Measurements from ENCODE around the gene ADGRV1. TPM values are rescaled to one million over a fixed set of nuclear protein-coding genes. Genes with fewer than 3 reads are reported as not detected.
A peak's percentile ranks its signal among the peaks of the same experiment; 100 is the strongest.

ADGRV1 gene
- total and polyA plus RNA-seq, 7 experiments from 2014 or later: 0.32 to 1.1 TPM; not detected in 5

DNA sequence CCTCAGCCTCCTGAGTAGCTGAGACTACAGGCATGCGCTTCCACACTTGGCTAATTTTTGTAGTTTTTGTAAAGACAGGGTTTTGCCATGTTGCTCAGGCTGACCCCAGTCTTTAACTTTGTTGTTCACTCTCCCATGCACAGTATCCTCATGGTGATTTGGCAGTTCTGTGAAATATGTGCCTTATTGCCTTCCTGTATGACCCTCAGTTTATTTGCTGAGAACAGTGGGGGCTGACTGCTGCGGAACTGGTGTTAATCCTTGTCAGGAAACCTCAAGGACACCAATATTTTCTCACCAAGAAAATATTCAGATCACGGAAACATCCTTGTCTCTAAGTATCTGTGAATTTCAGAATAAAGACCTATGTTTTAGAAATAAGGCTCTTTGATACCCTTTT is 536.7 kb downstream of the ADGRV1 start:
- Histone ChIP-seq H3K36me3 (ENCODE audit: control insufficient read depth in 2 of 3, insufficient read depth in 3 of 3, low read length in 3 of 3) (no peaks in the 10 kb centered on the region), H3K9me3 (ENCODE audit: control insufficient read depth in 2 of 3, low read length in 3 of 3) (no peaks in the 10 kb centered on the region), H3K4me1 (ENCODE audit: control insufficient read depth in 2 of 2, insufficient read depth in 2 of 2, low read length in 2 of 2) (no peaks in the 10 kb centered on the region), H3K27ac (ENCODE audit: low read depth, low read length) (no peak overlapping the region), H3K27me3 (ENCODE audit: control insufficient read depth in 2 of 2, insufficient read depth in 2 of 2, low read length in 2 of 2) (no peaks in the 10 kb centered on the region), H3K4me3 (ENCODE audit: low read length) (no peak overlapping the region)
- no peaks in the 10 kb centered on the region for H3K9me3 Mint-ChIP-seq
- H3K36me3 Mint-ChIP-seq: no peaks in the 10 kb centered on the region
- intact Hi-C loops (cut with micrococcal nuclease): no loop called here
- DNase-seq (no peak), ATAC-seq (no peak)
- POLR2A ChIA-PET: no interaction called here
- H3K4me1 Mint-ChIP-seq: no peaks in the 10 kb centered on the region
- H3K4me3 Mint-ChIP-seq: no peak overlapping the region
- H3K27ac Mint-ChIP-seq: no peak overlapping the region
- peaks cover 0 to 16% (median 5%) of the 10 kb centered on the region in 5 donors for H3K27me3 Mint-ChIP-seq
- CTCF ChIA-PET: no interaction called here

DNA sequence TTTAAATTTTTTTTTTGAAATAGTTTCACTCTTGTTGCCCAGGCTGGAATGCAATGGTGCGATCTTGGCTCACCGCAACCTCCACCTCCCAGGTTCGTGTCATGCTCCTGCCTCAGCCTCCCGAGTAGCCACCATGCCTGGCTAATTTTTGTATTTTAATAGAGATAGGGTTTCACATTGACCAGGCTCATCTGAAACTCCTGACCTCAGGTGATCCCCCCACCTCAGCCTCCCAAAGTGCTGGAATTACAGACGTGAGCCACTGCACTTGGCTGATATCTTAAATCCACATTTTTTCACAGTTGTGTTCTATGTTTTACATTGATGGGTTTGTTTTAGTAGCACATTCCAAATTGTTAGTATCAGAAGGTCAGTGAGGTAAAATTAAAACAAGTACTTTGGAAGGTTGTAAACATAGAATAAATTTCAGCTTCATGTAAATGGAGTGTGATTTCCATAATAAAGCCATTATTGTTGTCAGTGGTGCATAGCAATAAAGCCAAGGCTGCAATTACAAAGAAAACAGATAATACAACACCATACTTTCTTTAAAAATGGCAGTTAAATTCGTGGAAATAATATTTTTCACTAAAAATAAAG is 537.3 kb downstream of the ADGRV1 start:
- no peaks in the 10 kb centered on the region for H3K9me3 Mint-ChIP-seq
- H3K27ac Mint-ChIP-seq: no peak overlapping the region
- DNase-seq (no peak), ATAC-seq (no peak)
- peaks cover 0 to 12% (median 5%) of the 10 kb centered on the region in 5 donors for H3K27me3 Mint-ChIP-seq
- H3K4me1 ChIP-seq (ENCODE audit: control insufficient read depth in 2 of 2, insufficient read depth in 2 of 2, low read length in 2 of 2): no peaks in the 10 kb centered on the region
- H3K27me3 ChIP-seq (ENCODE audit: control insufficient read depth in 2 of 2, insufficient read depth in 2 of 2, low read length in 2 of 2): no peaks in the 10 kb centered on the region
- intact Hi-C loops (cut with micrococcal nuclease): no loop called here
- H3K4me3 ChIP-seq (ENCODE audit: low read length): no peak overlapping the region
- POLR2A ChIA-PET: no interaction called here
- H3K27ac ChIP-seq (ENCODE audit: low read depth, low read length): no peak overlapping the region
- no peaks in the 10 kb centered on the region for H3K36me3 ChIP-seq (ENCODE audit: control insufficient read depth in 2 of 3, insufficient read depth in 3 of 3, low read length in 3 of 3)
- CTCF ChIA-PET: no interaction called here
- H3K4me1 Mint-ChIP-seq: no peaks in the 10 kb centered on the region
- no peaks in the 10 kb centered on the region for H3K36me3 Mint-ChIP-seq
- no peaks in the 10 kb centered on the region for H3K9me3 ChIP-seq (ENCODE audit: control insufficient read depth in 2 of 3, low read length in 3 of 3)
- H3K4me3 Mint-ChIP-seq: no peak overlapping the region

DNA sequence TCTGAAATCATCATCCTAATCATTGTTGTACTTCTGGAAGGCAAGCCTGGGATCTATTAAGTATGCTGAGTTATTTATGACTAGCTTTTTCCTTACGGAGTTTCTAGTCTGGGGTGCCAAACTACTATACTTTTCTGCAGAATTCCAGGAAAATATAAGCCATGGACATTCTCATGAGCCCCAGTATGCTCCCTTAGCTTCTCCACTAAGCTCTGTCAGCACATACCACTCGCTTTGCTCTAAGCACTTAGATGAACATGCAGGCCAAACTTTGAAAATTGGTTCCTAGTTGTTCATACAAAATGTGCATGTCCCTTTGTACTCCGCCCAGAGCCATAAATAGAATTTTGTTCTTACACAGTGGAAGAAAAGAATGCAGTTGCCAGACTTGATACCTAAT is 539.9 kb downstream of the ADGRV1 start:
- no peaks in the 10 kb centered on the region for H3K36me3 ChIP-seq (ENCODE audit: control insufficient read depth in 2 of 3, insufficient read depth in 3 of 3, low read length in 3 of 3)
- no peaks in the 10 kb centered on the region for H3K4me1 ChIP-seq (ENCODE audit: control insufficient read depth in 2 of 2, insufficient read depth in 2 of 2, low read length in 2 of 2)
- no peak overlapping the region for H3K4me3 ChIP-seq (ENCODE audit: low read length)
- no peaks in the 10 kb centered on the region for H3K27me3 ChIP-seq (ENCODE audit: control insufficient read depth in 2 of 2, insufficient read depth in 2 of 2, low read length in 2 of 2)
- peaks cover 0 to 4% (median 0%) of the 10 kb centered on the region in 7 donors for H3K4me1 Mint-ChIP-seq
- no peaks in the 10 kb centered on the region for H3K36me3 Mint-ChIP-seq
- no peak for ATAC-seq
- H3K4me3 Mint-ChIP-seq: no peak overlapping the region
- H3K27ac Mint-ChIP-seq: no peak overlapping the region
- no peaks in the 10 kb centered on the region for H3K9me3 ChIP-seq (ENCODE audit: control insufficient read depth in 2 of 3, low read length in 3 of 3)
- no peak for DNase-seq
- H3K27ac ChIP-seq (ENCODE audit: low read depth, low read length): no peak overlapping the region
- ChIA-PET CTCF (no interaction called here), POLR2A (no interaction called here)
- no peaks in the 10 kb centered on the region for H3K9me3 Mint-ChIP-seq
- intact Hi-C loops (cut with micrococcal nuclease): no loop called here
- peaks cover 0 to 14% (median 5%) of the 10 kb centered on the region in 5 donors for H3K27me3 Mint-ChIP-seq

DNA sequence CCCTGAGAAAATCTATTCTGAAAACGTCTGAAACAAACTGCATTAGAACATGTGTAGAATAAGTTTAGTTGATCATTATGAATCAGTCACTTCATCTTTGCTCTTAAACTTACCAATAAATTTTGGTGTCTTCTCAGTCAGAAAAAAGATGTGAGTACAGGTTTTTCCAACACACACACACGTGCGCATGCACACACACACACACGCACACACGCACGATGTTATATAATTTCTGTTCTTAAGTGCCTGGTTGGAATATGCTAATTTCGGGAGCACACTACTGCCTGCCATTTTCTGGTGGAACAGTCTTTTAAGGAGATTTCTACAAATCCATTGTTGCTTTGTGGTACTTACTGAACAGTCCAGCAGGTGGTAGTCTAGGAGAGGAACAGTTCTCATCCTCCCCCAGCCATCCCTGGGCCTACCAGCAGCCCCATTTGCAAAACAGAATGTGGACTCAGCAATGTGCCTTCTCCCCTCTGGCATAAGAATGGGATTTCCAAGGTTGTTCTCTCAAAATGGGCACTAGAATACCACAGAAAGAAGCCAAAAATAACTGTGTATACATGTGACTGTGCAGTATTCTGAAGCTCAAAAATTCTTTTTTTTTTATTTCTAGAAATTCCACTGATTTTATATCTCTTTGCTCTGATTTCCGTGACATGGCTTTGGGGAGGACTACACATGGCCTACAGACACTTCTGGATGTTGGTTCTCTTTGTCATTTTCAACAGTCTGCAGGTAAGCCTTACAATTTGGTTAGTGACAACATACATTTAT is 543.2 kb downstream of the ADGRV1 start:
- Histone ChIP-seq H3K36me3 (ENCODE audit: control insufficient read depth in 2 of 3, insufficient read depth in 3 of 3, low read length in 3 of 3) (no peaks in the 10 kb centered on the region), H3K4me1 (ENCODE audit: control insufficient read depth in 2 of 2, insufficient read depth in 2 of 2, low read length in 2 of 2) (no peaks in the 10 kb centered on the region), H3K9me3 (ENCODE audit: control insufficient read depth in 2 of 3, low read length in 3 of 3) (no peaks in the 10 kb centered on the region), H3K27ac (ENCODE audit: low read depth, low read length) (no peak overlapping the region), H3K27me3 (ENCODE audit: control insufficient read depth in 2 of 2, insufficient read depth in 2 of 2, low read length in 2 of 2) (no peaks in the 10 kb centered on the region), H3K4me3 (ENCODE audit: low read length) (no peak overlapping the region)
- Mint-ChIP-seq H3K27me3 (peaks cover 0 to 26% (median 0%) of the 10 kb centered on the region in 5 donors), H3K9me3 (peaks cover 0 to 5% (median 0%) of the 10 kb centered on the region in 11 donors), H3K4me1 (peaks cover 0 to 4% (median 0%) of the 10 kb centered on the region in 7 donors), H3K36me3 (no peaks in the 10 kb centered on the region), H3K27ac (peak overlapping the region in 2 of 9 donors; percentile 4 to 18), H3K4me3 (no peak overlapping the region)
- intact Hi-C loops (cut with micrococcal nuclease): loop anchor here (1.0 to 10.0 kb wide), 9 partner anchors 61 to 318 kb away; no protein-coding TSS in a partner anchor
- POLR2A ChIA-PET: no interaction called here
- peak; percentile 18 to 50 (median 36) for DNase-seq
- peak; percentile 95 for ATAC-seq
- CTCF ChIA-PET: interaction anchor here (0.6 to 1.4 kb wide), 5 partner anchors 236 to 318 kb away, joined by 3 to 4 read pairs (median 3); no protein-coding TSS in a partner anchor

DNA sequence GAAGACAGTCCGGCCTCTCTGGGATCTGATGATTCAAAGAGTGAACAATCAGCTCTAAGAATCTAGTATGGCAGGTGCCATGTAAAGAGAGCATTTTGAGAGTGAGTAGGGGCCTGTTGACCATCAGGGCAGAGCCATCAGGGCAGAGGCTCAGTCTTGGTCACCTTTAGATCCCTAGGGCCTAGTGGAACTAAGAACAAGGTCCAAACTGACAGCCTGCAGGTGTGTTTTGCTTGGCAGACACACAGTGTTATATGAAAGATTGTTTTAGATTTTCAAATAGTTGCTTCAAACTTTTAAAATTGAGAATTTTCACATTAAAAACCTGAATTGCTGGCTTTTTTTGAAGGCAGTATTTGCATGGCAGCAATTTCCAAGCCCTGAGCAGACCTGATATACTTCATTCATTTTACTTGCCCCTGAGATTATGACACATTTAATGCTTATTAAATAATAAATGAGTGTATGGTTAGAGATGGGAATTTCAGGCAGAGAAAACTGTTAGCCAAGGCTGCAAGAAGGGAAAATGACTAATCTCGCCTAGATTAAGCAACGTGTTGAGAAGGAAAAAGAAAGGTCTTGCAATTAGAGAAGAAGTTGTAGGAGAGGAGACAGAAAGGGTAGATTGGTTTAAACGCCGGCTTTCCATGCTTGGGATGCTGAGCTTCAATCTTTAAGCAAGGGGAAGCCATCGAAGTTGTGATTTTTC is 544.9 kb downstream of the ADGRV1 start:
- H3K4me1 Mint-ChIP-seq: peaks cover 0 to 4% (median 0%) of the 10 kb centered on the region in 7 donors
- intact Hi-C loops (cut with micrococcal nuclease): loop anchor here (2.0 to 10.0 kb wide), 5 partner anchors 59 to 236 kb away; no protein-coding TSS in a partner anchor
- Histone ChIP-seq H3K4me1 (ENCODE audit: control insufficient read depth in 2 of 2, insufficient read depth in 2 of 2, low read length in 2 of 2) (no peaks in the 10 kb centered on the region), H3K36me3 (ENCODE audit: control insufficient read depth in 2 of 3, insufficient read depth in 3 of 3, low read length in 3 of 3) (no peaks in the 10 kb centered on the region), H3K27me3 (ENCODE audit: control insufficient read depth in 2 of 2, insufficient read depth in 2 of 2, low read length in 2 of 2) (no peaks in the 10 kb centered on the region), H3K27ac (ENCODE audit: low read depth, low read length) (no peak overlapping the region), H3K9me3 (ENCODE audit: control insufficient read depth in 2 of 3, low read length in 3 of 3) (no peaks in the 10 kb centered on the region), H3K4me3 (ENCODE audit: low read length) (no peak overlapping the region)
- DNase-seq (no peak), ATAC-seq (no peak)
- ChIA-PET CTCF (interaction anchor here (1.4 kb wide), 1 partner anchor 281 kb away, joined by 4 read pairs; no protein-coding TSS in a partner anchor), POLR2A (no interaction called here)
- peaks cover 0 to 5% (median 0%) of the 10 kb centered on the region in 11 donors for H3K9me3 Mint-ChIP-seq
- peaks cover 0 to 26% (median 0%) of the 10 kb centered on the region in 5 donors for H3K27me3 Mint-ChIP-seq
- no peak overlapping the region for H3K27ac Mint-ChIP-seq
- no peaks in the 10 kb centered on the region for H3K36me3 Mint-ChIP-seq
- no peak overlapping the region for H3K4me3 Mint-ChIP-seq

DNA sequence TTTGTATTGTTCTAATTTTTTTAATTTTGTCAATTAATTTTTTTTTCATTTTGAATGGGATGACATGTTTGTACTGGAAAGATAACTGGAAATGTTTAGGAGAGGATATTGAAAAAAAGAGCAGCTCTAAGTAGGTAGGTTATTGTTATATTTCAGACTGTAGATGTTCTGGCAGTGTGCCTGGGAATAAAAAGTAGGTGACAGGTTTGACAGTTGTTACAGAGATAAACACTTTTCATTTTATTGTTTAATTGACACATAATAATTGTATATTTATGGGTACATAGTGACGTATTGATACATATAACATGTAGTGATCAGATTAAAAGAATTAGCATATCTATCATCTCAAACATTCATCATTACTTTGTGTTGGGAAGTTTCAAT is 545.5 kb downstream of the ADGRV1 start:
- no peak overlapping the region for H3K4me3 Mint-ChIP-seq
- peaks cover 0 to 4% (median 0%) of the 10 kb centered on the region in 7 donors for H3K4me1 Mint-ChIP-seq
- no peak overlapping the region for H3K27ac Mint-ChIP-seq
- Histone ChIP-seq H3K9me3 (ENCODE audit: control insufficient read depth in 2 of 3, low read length in 3 of 3) (no peaks in the 10 kb centered on the region), H3K4me1 (ENCODE audit: control insufficient read depth in 2 of 2, insufficient read depth in 2 of 2, low read length in 2 of 2) (no peaks in the 10 kb centered on the region), H3K36me3 (ENCODE audit: control insufficient read depth in 2 of 3, insufficient read depth in 3 of 3, low read length in 3 of 3) (no peaks in the 10 kb centered on the region), H3K4me3 (ENCODE audit: low read length) (no peak overlapping the region), H3K27me3 (ENCODE audit: control insufficient read depth in 2 of 2, insufficient read depth in 2 of 2, low read length in 2 of 2) (no peaks in the 10 kb centered on the region), H3K27ac (ENCODE audit: low read depth, low read length) (no peak overlapping the region)
- H3K36me3 Mint-ChIP-seq: no peaks in the 10 kb centered on the region
- ChIA-PET CTCF (interaction anchor here (0.7 kb wide), 1 partner anchor 316 kb away, joined by 3 read pairs; no protein-coding TSS in a partner anchor), POLR2A (no interaction called here)
- peaks cover 0 to 26% (median 0%) of the 10 kb centered on the region in 5 donors for H3K27me3 Mint-ChIP-seq
- DNase-seq: no peak
- intact Hi-C loops (cut with micrococcal nuclease): loop anchor here (5.0 to 10.0 kb wide), 4 partner anchors 58 to 237 kb away; no protein-coding TSS in a partner anchor
- ATAC-seq: no peak
- peaks cover 0 to 5% (median 0%) of the 10 kb centered on the region in 11 donors for H3K9me3 Mint-ChIP-seq

Measured in naive thymus-derived CD4-positive, alpha-beta T cell (primary cell).